GM21367 (cell line): Measurements from ENCODE around the gene PPP4R2.
"Not testable (repeated sequence)": the region's sequence is repeated elsewhere in the genome, so short reads cannot be mapped to it uniquely, and the experiment has no call there.

Experiments
- ATAC-seq: cut with Tn5 transposase; IDR thresholded peaks from one replicate; pipeline ENCODE4 v1.9.1; 2021; ENCODE audit not compliant: unreplicated experiment

Gene PPP4R2

DNA sequence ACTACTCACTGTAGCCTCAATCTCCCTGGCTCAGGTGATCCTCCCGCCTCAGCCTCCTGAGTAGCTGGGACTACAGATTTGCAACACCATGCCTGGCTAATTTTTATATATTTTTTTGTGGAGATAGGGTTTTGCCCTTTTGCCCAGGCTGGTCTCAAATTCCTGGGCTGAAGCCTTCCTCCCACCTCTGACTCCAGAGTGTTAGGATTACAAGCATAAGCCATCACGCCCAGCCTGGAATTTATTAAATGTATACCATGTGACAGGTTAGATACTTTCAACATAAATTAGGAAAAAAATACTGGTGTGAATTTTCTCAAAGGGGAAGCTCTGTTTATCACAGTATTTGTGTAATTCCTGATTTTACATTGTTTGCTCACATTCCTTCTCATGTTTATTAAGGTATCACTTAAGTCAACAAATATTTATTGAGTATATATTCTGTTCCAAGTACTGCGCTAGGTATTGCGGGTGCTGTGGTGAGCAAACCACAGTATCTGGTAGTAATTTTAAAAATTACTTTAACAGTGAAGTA lies 24.8 kb downstream of the PPP4R2 start:
- no peak for ATAC-seq

DNA sequence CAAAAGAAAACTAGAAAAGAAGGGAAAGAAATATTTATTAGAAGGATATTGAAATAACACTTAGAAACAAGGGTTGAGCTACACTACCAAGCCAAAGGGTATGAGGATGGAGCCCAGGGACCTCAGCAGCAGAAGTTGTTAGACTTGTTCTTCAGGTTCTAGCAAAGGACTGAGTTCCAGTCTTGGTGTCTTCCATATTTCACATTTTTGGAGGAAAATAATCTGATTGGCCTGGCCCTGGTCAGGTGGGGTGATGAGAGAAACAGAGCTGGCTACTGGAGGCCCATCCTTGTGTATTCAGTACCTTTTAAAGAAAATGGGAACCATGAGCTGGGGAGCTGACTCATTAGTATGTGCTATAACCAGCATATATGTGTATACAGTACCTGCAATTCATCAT lies 28.2 kb downstream of the PPP4R2 start:
- ATAC-seq: no peak

DNA sequence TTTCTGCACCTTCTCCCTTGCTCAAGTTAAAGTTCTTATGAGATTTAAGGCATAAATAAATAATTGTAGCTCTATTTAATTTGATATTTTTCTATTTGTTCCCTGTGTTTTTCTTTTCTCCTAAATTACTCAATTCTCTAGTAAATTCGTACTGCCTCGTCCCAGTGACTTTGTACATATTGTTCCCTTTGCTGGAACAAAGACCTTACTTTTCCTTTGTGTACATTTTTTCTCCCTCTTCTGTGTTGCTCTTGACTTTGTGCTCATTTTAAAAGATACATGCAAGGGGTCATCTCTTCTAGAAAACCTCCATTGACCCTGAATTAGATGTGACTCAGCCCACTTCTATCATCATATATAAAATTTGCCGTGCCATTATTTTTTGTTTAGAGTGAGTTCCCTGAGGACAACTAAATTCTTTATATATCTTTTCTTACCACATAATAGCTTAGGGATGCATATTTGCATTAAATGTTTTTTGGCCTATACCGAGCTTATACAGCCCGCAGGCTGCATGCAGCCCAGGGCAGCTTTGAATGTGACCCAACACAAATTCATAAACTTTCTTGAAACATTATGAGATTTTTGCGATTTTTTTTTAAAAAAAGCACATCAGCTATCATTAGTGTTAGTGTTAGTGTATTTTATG lies 29.6 kb downstream of the PPP4R2 start:
- ATAC-seq: no peak

DNA sequence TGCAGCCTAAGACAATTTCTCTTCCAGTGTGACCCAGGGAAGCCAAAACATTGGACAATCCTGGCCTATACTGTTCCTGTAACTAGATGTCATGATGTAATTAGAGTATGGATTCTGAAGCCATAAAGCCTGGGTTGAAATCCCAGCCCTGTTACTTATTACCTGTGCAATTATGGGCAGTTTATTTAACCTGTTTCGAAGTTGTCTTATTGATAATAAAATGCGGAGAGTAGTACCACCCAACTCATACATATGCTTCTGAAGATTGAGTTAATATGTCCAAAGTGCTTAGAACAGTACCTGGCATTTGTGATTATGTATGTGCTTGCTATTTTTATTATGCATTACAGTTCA lies 30.1 kb downstream of the PPP4R2 start:
- no peak for ATAC-seq

DNA sequence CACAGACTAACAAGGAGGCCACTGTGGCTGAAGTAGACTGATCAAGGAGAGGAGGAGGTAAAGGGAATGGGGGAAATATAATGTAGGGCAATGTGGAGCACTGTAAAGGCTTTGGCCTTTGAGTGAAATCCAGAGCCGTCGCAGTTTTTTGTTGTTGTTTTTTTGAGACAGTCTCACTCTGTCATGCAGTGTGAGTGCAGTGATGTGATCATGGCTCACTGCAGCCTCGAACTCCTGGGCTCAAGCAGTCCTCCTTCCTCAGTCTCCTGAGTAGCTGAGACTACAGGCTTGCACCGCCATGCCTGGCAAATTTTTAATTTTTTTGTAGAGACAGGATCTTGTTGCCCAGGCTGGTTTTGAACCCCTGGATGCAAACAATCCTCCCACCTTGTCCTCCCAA lies 32.2 kb downstream of the PPP4R2 start:
- ATAC-seq: no peak

DNA sequence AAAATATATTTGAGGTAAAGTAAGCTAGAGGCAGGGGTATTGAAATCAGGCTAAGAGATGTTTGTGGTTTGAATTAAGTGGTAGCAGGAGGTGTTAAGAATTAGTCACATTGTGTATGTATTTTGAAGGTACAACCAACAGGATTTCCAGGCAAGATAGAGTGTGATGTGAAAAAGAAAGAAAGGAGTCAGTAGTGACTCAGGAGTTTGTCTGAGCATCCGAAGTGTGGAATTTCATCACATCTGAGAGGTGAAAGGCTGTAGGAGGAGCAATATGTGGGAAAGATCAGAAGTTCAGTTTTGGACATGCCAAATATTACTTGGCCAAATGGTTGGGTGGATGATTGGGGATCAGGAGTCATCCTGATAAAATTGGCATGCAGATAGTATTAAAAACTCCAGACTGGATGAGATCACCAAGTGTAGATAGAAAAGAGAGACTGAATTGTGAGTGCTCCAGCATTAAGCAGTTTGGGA lies 32.7 kb downstream of the PPP4R2 start:
- no peak for ATAC-seq

DNA sequence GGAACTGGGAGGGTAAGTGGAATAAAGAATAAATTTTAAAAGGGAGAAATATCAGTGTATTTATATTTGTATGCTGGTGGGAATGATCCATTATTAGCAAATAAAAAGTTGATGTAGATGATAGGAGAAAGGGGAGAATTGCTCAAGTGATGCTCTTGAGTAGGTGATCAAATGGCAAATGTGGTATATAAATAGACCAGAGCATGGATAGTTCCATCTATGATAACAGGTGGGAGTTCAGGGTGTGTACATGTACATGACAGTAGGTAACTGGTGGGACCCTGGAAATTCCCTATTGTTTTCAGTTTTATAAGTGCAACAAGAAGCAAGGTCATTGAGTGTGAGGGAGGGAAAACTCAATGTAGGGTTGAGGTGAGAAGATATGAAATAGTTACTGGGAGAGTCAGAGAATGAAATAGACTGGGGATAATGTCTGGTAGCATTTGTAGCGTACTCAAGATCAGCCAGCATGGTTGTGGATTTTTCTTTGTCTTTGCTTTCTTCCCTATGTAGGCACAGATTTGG lies 33.5 kb downstream of the PPP4R2 start:
- no peak for ATAC-seq

DNA sequence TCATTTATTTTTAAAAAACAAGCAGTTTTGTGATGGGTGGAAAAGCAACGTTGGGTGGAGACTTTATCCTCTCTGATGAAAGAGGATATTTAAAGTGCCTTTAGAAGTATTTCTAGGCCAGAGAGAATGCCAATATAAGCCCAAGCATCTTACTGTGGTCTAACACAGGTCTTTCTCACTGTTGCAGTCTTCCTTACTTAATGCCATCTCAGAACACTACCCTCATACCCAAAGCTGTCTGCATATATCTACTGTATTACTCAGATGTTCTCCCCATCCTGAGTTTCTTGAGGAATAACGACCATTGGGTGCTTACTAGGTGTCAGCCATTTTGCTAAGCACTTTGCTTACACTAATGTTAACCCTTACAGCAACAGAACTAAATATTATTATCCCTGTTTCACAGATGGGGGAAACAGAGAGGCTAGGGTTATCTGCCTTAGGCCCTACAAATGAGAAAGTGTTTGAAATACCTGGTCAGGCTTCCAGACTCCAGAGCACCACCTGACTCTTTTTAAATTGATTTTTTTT lies 35.0 kb downstream of the PPP4R2 start:
- ATAC-seq: no peak

DNA sequence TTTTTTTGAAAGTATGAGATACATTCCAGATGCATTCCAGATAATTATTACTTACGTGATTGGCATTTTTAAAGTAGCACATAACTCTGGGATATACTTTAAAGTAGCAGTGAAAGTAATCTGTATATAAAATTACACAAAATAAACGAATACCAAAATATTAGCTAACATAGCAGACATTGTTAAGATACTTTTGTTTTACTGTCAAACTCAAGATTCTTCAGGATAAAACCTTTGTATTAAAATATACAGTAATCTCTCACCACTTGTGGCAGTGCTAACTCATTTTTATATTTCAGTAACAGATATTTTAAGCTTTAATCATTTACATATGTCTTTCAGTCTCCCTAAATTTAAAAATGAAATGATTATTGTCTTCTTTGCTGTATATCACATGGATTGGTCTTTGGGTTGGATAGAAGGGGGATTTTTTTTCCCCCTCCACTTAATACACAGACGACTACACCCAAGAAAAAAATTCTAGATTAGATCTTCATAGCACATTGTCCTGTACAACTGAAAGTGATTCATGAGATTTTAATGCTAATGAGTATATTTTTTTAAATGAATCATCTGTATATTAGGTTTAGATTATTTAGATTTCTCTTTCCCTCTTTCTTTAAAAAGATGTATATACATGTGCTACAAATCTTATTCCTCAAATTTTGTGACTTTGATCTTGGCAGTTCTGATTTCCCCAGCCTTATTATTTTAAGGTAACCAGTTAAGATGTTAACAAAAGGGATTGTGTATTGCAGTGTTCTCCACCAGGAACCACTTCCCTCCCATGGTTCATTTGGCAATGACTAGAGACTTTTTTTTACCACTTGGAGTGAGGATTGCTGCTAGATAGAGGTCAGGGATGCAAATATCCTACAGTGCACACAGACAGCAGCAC lies 40.3 kb downstream of the PPP4R2 start:
- no peak for ATAC-seq

DNA sequence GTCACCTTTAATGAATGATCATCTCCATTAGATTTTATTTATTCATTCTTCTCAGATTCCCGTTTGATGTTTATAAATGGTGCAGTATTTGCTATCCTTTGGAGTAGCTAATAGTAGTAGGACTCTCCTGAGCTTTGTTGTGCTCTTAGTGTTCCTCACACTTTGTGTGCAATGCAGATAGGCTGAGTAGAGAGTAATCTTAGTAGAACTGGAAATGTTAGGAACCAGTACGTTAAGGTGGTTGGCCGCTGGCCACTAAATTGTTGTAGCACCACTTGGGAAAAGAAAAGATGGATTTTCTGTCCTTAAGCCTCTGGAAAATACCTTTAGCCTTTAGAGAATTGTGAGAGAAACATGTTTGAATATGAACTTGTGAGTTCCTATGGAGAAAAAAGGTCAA lies 44.9 kb downstream of the PPP4R2 start:
- ATAC-seq: no peak

DNA sequence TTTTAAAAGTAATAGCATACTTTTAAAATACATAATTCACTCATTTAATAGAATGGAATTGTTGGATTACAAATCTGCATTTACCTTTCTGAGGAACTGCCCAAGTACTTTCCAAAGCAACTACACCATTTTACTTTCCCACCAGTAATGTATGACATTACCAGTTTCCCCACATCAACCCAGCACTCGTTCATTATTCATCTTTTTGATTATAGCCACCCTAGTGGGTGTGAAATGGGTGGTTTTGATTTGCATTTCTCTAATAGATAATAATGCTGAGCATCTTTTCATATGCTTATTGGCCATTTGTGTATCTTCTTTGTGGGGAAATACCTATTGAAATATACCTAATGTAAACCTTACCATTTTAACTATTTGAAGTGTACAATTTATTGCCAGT lies 46.8 kb downstream of the PPP4R2 start:
- no peak for ATAC-seq

DNA sequence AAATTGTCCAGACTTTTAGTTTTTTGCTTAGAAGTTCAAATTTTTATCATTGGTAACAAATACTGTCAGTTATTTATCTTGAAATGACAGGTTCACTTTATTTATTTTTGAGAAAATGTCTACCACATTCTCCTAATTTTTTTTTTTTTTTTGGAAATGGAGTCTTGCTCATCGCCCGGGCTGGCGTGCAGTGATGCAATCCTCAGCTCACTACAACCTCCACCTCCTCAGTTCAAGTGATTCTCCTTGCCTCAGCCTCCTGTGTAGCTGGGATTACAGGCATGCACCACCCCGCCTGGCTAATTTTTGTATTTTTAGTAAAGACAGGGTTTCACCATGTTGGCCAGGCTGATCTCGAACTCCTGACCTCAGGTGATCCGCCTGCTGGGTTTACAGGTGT lies 48.8 kb downstream of the PPP4R2 start:
- ATAC-seq: no peak

DNA sequence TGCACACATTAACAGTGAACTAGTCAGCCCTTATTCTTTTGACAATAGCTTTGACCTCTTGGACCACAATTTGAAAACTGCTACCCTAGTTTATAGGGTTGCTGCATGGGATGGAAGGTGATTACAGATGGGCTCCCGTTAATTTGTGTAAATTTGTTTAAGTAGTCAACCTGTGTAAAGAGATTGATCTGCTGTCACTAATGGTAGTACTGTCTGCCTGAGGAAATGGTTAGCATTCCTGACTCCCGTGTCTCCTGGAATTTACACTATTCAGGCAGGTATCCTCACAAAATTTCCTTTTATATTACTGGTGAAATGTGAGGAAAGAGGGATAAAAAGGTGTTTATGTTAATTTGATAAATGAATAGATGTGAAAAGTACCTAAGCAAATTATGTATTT lies 49.6 kb downstream of the PPP4R2 start:
- no peak for ATAC-seq

DNA sequence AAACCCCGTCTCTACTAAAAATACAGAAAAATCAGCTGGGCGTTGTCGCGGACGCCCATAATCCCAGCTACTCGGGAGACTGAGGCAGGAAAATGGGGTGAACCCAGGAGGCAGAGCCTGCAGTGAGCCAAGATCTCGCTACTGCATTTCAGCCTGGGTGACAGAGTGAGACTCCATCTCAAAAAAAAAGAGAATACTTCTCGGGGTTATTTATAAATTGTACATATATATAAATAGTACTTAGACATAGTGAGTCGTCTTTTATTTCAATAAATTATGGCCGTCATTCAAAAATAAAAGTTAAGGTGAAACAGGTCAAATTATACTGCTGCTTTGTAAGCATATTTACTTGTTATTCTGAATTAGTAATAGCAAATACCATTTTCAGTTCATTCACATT lies 52.7 kb downstream of the PPP4R2 start:
- no peak for ATAC-seq

DNA sequence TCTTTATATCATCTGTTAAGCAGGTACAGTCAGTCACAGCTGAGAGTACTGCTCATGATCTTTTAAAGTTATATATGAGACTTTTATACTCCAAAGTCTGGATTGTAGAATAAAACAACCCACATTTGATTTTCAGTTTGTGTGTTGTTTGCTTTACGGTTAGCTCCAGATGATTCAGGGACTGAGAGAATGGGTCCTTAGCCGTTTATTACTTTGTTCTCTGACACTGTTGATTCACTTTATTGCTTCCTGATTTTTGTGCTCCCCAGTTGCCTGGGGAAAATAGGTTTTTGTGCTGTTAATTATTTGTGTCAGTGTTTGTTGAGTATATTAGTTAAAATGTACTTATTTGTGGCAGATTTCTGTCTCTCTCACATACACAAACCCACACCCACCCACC lies 56.2 kb downstream of the PPP4R2 start:
- no peak for ATAC-seq

DNA sequence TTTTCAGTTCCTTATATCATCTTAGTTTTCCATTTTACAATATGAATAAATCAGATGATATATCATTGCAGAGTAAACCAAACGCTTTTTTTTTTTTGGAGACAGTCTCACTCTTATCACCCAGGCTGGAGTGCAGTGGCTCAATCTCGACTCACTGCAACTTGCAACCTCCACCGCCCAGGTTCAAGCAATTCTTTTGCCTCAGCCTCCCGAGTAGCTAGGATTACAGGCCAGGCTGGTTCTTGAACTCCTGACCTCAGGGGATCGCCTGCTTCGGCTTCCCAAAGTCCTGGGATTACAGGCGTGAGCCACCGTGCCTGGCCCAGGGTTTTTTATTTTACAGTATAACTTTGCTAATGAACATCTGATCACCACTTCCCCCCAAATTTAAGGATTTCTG lies 59.0 kb downstream of the PPP4R2 start:
- no peak for ATAC-seq

DNA sequence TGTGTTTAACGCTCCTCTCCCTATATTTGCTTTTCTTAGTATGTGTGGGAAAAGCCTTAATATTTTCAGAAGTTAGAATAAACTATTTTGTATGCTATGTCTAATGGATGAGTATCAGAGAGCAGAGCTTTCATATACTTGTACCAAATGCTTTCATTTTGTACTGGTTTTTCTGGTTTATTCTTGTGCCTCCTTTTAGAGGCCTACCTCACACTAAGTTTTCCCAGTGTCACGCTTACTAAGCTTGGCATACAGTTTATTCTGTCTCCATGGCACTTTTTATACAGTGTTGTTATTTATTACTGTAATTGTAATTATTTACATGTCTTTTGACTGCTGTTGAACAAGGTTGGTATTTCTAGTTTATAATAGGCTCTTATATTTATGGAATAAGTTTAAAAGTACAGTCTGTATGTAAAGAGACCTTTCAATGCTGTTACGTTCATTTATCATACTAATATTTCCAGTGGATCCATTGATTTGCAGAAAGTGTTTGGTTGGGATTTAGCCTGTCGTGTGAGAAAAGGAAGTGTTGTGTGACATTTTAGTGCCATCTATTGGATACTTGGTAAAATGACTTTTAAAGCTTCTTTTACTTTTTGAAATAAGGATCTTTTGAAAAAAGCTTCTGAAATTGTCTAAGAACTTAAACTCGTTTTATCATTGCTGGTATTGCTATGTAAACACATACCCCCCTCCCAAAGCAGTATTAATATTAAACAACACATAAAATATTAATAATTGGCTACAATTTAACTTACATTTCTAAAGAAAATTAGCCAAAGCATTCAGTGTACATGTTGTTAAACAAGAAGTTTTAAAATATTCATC lies 59.6 kb downstream of the PPP4R2 start:
- no peak for ATAC-seq

DNA sequence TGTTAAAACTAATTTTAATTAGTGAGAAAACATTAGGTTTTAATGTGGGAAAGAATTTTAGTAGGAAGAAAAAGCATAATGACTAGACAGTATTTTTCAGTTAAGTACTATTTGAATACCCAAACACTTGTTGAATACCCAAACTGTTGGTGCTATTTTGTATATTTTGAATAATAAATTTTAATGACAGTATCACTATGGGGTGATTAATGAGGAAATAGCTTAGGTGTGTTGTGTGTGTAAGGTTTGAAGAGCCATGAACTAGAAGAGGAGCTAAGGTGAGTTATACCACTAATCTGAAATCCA lies 60.2 kb downstream of the PPP4R2 start:
- no peak for ATAC-seq

DNA sequence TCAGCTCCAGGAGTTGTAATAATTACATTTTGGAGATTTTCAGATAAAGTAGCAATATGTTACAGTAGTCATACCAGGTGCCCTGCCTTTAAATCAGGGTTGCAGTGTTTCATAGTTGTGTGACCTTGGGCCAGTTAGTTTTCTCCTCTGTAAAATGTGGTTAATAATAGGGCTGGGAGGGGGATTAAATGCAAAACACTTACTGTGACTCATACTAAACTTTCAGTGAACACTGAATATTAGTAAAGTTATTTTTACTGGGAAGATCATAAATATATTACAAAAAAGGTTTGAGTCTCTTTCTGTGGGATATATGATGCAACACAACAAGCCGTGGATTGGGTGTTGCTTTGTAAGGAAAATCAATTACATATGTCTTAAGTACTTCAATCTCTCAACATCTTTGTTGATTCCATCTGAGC lies 63.7 kb downstream of the PPP4R2 start:
- no peak for ATAC-seq

DNA sequence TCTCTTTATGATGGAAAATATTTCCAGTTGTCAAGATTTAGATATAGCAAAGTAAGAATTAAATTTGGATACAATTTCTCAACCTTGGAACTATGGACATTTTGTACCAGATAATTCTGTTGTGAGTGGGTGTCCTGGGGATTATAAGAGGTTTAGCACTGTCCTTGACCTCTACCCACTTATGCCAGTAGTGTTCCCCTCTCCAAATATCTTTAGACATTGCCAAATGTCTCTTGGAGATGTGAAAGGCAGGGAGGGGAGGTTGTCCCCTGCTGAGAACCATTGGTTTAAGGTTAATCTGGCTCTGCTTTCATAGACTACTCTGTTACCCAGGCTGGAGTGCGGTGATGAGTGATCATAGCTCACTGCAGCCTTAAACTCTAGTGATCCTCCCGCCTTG lies 64.8 kb downstream of the PPP4R2 start, which contains the start of gene EBLN2:
Gene EBLN2, plus strand, starts transcription at position 244 of the 400 bp plus-strand sequence. CDS start 423 bp downstream, outside the sequence.
- no peak for ATAC-seq

DNA sequence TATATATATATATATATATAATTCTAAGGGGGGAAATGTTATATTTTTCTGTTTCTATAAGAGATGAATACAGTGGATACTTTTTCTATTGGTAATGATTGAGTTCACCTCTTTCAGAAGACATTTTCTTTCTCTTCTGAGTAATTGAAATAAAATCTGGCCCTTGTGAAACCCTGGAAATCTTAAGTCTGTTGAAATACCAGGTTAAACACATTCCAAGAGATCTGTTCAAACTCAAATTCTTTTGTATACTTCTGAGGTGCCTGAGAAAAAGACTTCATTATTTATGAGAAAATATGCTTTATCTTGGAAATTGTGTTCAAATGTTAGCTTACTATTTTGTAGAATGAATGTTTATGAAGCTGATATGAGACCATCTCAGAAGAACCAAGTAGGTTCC lies 69.6 kb downstream of the PPP4R2 start:
- ATAC-seq: not testable (repeated sequence)
